Measurements from ENCODE around the gene LRP1B.

GRCh38 chr2:140786585-140786984 is 1344.2 kb downstream of the LRP1B start:
- TF ChIP-seq CTCF (IDR thresholded peaks at IDR 0.05): no peak
- TF ChIP-seq ZFX (IDR thresholded peaks at IDR 0.05; ENCODE audit: borderline replicate concordance): no peak
